Middle frontal gyrus (tissue), 1 donor: ENCODE results near the gene HPRT1.

Experiments
- DNase-seq: peaks from one replicate; pipeline ENCODE4 v3.0.0-alpha.2; 2015; ENCODE audit warnings: low spot score; ENCODE audit errors: extremely low spot score

HPRT1 gene

DNA sequence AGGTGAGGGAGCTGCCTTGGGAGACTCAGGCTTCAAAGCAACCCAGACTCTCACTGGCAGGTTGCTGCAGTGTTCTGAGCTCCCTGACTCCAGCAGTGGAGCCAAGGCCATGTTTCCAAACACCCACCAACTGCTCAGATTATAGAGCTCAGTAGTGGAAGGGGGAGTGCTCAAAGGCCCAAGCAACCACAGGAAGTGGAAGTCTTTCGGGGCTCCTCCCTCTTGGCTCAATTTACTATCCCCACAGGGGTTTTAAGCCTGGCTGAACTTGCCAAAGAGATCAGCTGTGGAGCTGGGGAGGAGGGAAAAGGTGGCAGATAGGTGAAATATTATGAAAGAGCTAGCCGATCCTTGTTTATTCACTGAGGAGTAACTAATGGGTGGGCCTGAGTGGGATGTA, 82.5 kb downstream of the HPRT1 start:
- no peak for DNase-seq

DNA sequence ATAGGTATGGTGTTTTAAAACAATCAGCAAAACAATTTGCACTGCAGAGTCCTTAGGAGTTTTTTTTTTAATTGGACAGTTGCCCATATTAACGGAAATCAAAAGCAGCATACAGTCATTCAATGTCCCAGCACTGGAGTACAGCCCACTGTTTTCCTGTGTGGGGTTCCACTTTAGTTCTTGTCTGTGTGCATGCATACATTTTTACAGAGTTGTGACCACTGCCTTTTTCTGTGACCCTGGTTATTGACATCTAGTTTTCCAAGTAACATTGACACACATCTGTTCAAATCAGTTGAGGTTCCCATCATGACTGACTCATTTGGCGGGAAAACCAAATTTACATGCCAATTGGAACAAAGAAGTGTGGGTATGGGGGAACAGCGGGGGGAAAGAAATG, 83.3 kb downstream of the HPRT1 start:
- no peak for DNase-seq

DNA sequence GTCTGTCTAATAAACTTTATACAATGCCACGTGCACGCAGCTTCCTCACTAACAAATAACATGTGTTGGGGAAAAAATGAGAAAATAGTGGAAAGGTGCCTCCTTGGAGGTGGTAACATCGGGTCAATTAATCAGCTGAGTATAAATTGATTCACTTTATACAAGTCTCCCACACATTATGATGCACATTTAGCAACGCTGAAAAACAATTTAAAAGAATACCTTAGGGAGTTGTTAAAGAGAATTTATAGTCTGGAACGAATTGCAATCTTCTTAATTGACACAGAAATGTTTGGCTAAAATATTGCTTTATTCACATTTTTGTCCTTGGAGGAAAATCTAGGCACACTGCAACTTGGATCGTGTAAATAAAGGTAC, 84.2 kb downstream of the HPRT1 start:
- DNase-seq = no peak

DNA sequence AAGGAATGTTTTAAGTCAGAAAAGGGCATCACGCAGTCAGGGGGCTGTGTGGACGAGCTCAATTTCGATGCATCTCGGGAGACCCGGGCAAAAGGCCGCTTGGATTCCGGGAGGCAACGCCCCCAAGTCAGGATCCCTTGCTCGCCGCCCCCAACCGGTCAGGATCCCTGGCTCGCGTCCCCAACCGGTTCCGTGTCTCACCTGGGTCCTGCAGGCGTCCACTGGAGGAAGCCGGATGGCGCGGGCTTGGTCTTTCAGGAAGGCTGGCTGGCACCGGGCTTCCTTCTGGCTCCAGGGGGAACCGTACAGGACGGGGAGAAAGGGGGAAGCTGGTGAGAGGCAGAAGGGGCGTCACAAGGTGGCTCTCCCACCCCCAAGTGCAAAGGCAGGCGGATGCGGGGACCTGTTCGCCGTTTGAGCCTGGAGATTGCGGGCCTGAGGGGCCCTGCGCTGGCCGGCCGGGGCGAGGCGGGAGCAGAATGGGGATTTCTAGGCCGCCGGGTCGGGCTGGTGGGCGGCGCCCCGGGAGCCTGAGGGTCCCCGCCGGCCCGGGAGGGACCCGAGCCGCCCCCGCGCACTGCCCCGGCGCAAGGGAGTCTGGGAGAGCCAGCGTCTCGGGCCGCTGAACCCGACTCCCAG, 84.7 kb downstream of the HPRT1 start:
- DNase-seq = no peak

DNA sequence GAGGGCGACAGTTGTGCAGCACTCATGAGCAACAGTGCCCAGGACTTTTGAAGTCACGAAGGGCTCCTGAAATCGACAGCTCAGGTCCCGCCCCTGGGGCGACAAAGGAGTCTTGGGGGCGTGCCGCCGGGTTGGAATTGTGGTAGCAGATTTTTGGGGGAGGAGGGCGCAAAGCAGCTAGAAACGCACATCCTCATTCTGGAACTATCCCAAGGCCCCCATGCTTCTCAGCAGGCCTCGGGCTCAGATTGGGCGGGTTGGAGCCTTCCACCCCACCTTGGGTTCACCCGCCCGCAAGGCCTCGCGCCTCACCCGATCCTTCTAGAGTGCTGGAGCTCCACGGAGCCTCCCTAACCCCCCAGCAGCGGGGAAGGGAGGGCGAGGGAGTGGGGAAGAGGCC, 85.5 kb downstream of the HPRT1 start:
- no peak for DNase-seq

DNA sequence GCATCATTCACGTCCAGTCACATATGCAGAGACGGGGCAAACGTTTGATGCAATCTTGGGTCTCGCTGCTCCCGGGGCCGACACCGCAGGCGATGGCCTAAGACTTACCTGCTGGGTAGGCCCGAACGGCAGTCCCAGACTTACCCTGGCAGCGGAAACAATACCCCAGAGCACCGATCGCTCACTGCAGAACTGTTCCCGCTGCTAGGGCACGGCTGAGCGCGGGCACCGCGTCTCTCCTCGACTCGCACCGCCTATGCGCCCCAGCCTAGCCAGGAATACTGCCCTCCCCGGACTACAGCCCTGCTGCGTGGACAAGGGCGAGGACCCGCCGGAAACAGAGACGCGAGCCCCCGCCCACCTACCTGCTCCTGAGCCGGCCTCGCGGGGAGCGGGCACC, 86.2 kb downstream of the HPRT1 start:
- DNase-seq = no peak

DNA sequence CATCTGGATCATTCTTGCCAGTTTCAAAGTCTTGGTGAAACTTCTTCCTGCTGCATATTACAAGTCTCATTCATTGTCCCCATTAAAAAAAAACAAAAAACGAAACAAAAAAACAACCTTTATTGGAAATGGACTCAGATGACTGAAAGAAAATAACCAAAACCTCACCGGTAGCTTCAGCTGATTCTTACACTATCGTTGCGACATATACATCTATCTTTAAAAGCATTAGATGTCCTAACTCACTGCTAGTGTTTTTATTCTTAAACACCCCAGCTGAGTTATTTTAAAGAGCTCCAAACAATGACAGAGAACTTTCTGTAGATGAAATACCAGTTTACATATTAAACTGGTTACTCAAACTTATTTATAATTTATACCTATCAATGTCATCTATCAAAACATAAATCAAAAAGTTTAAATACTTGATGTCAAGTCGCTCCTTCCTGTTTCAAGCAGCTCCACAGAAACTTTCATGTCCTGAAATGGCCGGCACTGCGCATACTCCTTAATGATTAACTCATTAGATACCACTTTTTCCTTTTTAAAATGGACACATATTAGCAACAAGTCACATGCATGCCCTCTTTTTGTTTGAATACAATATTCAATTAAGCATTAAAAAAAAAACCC, 87.2 kb downstream of the HPRT1 start:
- no peak for DNase-seq

DNA sequence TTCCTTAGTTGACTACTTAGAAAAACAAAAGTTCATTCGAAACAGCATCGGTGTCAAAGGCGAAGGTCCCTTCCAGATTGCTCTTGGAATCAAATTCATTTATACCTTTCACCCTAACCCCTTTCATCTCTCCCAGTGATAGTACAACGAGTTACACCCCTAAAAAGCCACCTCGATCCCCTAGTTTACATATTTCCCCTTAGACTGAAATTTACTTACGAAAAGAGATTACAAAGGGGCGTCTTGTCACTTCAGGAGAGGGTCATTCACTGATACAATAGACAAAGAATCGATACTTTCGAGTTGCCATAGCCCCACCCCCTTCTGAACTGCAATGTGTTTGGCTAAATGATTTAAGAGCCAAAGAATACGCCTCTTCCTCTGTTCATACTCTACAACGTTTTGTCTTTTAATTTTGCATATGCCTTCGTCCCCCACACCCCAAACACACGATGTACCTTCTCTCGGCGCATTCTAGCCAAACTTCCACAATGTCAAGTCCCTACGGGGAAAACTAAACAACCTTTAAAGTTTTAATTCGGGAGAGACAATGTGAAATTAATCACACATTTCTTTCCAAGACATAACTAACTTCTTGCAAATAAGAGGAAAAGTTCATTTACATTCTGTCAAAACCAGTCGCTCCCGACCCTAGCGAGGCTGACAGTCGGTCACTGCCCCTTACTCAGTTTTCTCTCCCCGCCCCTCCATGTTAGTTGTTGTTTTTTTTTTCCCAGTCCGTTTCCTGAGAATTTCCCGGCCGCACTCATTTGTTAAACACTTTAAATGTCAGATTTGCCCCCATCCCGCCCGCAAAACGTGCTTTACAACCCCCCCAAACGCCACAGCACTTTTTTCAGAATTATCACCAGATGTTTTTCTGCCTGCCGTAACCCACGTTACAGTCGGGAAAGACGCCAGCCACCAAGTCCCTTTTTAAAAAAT, 88.6 kb downstream of the HPRT1 start:
- DNase-seq = no peak
